NCI-H446 treated with DMSO at 0.1 percent for 48 hours (cell line): Measurements from ENCODE around the gene ATXN1.

Experiments used
- DNase-seq: peaks from one replicate; lab custom pipeline; 2025; lab: John Stamatoyannopoulos, UW

ATXN1 gene

DNA sequence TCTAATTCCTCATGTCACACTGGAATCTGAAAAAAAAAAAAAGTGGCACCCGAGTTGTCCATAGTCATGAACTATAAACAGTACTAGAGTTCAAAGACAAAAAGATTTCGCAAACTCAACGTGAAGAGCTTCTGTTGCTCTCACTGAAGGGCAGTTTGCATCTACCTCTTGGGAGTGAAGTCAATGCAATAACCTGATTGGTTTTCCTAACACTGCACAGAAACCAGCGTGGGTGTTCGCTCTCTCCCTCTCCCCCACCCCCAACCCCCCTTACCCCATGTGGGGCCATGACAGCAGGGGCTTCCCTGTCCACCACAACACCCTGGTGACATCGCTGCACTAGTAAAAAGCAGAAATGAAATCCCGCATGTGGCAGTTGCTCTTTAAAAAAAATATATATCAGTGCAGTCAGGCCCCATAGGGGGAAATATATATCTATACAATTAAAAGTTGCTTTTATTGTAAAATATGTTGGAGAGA lies 456.0 kb downstream of the ATXN1 start:
- no peak for DNase-seq

DNA sequence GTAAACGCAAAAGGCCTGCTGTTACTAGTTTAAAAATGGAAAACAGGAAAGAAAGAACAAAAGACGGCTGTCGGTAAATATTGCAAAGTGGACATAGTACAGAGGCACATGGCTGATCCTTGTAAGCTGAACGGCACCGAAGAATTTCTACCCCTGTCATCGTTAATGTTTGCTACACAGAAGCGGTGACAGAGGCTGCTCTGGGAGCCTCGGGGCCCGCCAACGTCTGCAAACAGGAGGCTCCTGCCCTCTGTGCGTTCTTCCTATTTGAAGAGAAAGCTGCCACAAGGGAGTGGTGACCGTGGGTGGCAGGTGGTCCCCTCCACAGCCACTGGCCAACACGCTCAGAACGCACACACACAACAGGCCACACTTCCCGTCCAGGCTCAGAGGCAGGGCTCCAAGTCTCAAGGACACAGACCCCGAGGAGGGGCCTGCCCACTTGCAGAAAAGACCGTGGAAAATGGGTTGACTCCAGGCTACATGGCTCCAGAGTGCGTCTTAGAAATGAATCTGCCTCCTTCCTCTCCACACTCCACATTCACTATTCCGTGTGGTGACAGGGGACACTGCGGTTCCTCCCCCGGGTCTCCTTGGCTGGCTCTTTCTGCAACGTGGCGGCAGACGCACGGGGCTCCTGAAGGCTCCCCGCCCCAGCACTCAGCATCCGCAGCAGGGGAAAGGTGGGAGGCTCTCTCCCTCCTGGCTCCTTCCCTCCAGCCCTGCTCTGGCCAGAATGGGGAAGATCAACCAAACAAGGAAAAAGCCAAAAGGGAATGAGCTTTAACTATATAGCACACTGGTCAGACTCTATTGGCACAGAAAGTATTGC lies 458.3 kb downstream of the ATXN1 start:
- DNase-seq, result no peak

DNA sequence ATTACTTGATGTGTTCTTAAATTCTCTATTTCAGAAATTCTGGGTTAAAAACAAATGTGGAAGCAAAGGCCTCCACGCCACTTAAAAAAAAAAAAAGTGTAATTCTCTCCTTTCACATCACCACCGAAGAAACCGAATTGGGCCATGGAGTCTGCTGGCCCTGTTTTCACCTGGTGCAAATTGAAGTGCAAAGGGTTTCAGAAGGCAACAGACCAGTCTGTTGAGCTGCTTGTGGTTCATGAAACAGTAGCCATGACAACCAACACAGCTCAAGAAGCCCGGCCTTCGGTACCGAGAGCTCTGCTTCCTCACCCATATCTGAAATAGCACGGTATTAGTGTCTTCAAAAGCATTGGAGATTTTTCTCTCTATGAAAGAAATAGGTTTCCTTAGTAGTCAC lies 459.7 kb downstream of the ATXN1 start:
- no peak for DNase-seq

DNA sequence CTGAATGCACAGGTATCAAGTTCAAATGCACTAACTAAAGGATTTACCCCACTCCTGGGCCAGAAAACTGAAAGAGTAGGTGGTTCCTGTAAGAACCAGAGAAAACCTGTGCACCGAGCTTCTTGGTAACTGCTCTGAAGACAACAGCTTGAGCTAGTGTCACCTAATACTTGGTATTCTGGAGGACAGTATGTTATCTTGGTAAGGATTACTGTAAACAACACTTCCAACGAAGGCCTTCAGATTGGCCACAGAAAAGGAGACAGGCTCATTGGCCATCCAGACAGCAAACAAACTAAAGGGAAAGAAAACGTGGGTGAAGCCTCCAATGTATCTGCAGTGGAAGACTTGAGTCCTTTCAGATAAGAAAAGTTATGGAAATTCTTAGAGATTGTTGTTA lies 461.4 kb downstream of the ATXN1 start:
- DNase-seq, result no peak

DNA sequence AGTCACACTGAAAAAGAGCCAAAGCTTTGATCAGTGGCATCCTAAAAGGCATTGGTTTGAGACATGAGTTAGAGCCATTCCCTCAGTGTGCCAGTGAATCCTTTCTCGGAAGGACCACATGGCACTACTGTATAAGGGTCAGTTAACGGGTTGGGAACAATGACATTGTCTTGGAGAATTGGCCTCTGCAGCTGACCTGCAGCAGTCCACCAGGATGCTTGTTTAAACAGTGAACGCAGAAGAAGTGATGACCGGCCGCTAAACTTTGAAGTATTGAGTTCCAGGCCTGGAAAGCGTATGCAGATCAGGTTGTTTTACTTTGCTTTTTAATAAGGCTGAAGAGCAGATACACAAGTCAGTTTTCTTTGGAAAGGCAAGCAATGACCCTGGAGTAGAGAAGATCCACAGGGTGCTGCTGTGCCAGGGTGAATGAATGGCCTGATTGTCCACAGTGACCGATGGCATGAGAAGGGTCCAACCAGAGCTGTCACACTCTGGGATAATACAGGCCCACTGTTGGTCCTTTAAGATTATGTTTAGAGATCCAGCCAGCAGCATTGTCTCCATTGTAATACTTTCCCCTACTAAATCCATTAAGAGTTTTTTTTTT lies 465.1 kb downstream of the ATXN1 start:
- no peak for DNase-seq

DNA sequence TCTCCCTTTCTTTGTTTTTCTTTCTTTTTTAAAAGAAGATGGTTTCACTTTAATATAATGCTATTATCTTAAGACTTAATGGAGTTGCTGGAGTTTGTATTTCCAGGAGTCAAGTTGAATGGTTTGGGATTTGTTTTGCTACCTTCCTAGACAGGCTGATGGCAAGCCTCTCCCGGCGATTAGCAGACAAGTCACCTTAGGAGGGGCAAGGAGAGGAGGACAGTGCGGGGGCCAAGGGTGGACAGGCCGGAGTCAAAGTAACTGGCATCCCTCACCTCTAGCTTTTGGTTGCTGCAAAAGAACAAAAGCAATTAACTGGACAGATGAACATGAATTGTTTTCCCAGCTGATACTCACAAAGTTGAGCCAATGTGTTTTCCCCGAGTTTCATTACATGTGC lies 465.8 kb downstream of the ATXN1 start:
- DNase-seq, result no peak

DNA sequence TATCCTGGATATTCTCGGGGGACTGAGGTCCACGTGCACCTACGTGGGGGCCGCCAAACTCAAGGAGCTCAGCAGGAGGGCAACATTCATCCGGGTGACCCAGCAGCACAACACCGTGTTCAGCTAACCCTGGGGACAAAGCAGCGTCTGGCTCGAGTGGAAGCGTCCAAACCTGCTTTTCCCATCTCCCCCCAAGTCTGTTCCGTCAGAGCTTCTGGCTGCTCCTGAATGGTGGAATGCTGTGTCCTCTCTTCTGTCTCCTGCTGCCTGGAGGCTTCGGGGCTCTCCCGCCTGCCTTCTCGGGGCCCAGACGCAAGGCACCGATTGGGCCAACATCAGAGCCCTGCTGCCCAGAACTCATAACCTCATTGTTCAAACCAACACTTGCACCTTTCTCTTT lies 466.2 kb downstream of the ATXN1 start:
- no peak for DNase-seq

DNA sequence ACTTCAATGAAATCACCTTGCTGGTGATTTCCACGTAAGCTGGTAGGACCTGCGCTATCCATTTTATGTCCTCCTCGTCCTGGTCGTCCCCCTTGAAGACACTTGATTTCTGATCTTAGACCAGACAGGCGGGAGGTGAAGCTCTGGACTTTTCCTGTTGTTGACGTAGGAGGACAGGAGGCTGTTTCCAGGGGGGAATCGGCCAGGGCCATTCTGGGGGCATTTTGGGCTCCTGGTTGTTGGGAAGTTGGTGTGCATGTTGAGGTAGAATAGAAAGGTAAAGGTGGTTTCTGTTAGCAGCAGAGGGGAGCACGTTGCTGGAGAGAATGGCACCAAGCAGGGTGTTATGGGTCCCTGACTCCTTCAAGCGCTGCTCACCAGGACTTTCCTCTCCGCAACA lies 466.9 kb downstream of the ATXN1 start:
- DNase-seq, result no peak

DNA sequence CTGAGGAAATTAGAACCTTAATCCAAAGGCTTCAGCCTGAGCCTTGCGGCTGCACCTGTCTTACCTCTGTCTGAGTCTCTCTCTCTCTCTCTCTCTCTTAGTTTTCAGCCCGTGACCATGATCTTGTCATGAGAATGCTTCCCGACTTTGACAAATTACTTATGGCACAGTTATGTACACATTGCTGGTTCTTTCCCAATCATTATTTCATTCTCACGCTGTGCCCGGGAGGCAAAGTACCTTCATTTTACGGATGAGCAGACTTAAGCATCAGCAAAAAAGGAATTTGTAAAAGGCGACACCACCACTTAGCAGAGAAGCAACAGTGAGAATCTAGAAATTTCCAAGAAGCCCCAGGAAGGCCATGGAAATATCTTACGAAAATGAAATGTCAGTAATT lies 468.3 kb downstream of the ATXN1 start:
- DNase-seq, result peak; percentile 3

DNA sequence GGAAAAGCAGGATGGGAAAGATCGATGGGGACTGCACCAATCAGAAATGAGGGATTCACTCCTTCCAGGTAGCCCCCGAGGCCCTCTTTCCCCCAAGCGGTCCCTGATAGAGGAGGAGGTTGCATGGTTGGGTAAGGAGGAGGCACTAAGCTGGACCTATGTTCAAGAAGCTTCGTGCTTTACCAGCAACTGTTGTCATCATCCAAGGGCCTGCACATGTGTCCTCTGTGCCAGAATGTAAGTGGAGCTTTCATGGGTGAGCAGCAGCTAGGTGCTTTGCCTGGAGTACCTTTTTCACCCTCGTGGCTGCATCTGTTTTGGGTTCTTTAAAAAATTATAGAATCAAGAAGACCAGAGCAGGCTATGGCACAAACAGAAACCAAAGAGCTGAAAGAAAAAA lies 468.8 kb downstream of the ATXN1 start:
- DNase-seq, result no peak

DNA sequence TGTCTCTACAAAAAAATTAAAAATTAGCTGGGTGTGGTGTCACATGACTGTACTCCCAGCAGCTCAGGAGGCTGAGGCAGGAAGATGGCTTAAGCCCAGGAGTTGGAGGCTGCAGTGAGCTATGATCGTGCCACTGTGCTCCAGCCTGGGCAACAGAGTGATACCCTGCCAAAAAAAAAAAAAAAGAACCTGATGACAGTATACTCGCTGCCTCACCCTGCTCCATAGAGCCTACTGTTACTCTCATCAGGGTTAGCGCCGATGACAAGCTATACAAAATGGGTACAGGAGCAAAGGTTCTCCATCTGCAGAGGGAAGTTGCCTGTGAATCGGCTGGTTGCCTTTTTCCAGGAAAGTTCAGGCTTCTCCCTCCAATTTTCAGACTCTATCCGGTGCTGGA lies 469.5 kb downstream of the ATXN1 start:
- no peak for DNase-seq

DNA sequence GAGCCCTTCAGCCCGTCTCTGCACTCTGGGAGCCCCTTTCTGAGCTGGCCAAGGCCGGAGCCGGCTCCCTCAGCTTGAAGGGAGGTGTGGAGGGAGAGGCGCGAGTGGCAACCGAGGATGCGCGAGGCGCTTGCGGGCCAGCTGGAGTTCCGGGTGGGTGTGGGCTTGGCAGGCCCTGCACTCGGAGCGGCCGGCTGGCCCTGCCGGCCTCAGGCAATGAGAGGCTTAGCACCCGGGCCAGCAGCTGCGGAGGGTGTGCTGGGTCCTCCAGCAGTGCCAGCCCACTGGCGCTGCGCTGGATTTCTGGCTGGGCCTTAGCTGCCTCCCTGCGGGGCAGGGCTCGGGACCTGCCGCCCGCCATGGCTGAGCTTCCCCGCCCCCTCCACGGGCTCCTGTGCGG lies 473.1 kb downstream of the ATXN1 start:
- no peak for DNase-seq

DNA sequence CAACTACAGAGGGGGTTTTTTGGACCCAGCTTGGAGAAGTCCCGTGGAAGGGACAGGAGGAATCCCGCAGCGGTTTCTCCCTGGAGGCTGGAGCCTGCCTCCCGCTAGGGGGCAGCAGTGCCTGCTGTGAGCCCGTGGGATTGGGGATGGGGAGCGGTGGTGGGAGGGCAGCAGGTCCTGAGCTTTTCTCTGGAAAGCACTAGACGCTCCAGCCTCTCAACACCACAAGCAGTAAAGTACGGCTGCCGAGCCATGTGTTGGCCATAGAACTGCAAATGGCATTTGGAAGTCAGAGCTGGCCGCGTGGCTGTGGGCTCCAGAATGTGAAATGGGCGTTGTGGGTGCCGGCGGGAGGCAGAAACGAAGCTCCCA lies 475.1 kb downstream of the ATXN1 start:
- DNase-seq, result no peak

DNA sequence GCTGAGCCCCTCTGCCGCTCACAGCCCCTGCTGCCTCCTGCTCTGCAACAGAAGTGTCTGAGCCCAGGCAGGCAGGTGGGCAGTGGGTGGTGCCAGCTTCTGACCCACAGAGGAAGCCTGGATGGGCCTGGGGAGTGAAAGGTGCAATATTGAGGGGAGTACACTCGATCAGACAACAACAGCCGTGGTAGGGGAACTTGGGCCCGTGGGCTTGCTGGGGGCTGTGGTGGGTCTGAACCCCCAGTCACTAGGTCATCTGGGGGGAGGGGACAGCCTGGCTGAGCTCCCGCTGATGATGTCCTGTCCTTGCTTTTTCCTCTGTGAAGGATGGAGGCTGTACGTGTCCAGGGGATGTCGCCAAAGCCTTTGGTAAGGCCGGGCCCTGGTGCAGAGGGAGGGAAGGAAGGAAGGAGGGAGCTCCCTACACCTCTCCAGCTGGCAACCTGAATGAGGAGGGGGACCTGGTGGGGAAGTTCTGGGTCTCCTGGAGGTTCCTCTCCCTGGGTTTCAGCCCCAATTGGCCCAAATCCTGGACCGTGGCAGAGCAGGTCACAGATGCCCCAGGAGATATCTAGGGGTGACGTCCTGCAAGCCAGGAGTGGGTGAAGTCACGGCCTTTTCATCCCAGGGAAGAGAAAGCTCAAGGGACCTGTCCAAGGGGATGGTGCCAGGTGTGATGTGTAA lies 475.7 kb downstream of the ATXN1 start:
- DNase-seq, result no peak

DNA sequence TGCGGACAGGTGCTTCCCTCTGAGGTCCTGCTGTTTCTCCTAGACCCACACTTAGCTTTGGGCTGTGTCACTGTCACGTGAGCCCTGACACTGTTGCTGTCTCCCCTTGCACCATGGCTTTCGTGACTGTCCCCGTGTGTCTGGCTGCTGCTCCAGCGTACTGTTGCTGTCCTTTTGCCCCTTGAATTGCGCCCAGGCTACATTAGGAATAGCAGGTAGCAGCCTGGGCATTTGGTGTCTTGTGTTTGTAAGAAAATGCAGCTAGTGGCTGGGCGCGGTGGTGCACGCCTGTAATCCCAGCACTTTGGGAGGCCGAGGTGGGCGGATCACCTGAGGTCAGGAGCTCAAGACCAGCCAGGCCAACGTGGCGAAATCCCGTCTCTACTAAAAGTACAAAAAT lies 476.8 kb downstream of the ATXN1 start:
- DNase-seq, result no peak

DNA sequence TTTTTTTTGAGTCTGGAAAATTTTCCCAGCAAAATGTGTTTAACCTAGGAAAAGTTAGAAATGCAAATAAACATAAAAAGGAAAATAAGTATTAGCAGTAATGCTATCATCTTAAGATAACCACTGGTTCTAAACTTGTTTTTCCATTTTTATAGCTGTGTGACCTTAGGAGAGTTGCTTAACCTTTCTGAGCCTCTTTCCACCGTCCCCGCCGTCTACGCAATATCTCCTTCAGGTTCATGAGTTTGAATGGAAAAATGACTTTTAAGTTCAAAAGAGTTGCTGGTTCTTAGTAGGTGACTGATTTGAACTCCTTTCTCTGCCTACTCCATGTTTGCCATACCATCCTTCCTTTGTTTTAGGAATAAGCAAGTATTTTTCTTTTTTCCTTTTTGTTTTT lies 478.9 kb downstream of the ATXN1 start:
- no peak for DNase-seq

DNA sequence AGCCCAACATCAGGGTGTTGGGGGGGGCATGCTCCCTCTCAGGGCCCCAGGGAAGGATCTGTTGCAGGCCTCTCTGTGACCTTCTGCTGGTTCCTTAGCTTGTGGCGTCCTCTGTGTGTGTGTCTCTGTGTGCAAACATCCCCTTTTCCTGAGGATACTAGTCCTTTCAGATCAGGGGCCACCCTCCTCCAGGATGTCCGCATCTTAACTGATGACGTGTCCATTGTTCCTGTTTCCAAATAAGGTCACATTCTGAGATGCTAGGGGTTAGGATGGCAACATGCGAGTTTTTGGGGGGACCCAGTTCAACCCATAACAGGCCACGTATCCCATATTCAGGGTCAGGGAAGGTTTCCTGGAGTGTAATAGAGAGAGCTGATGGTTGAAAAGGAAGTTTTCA lies 482.0 kb downstream of the ATXN1 start:
- no peak for DNase-seq

DNA sequence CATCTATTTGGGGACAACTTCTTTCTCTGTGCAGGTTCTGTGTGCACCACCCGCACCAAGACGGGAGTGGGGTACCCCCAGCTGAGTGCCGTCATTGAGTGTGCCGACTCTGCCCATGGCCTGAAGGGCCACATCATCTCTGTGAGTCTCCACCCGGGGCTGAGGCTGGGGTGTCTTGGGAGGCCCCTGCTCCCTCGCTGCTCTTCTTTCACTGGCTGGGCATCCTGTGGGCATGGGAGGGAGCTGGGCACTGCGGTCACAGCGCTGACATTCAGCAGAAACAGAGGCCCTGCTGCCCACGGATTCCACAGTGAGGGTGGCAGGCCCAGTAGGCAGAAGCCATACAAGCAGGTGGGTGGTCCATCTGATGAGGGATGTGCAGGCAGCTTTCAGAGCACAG lies 482.5 kb downstream of the ATXN1 start:
- no peak for DNase-seq

DNA sequence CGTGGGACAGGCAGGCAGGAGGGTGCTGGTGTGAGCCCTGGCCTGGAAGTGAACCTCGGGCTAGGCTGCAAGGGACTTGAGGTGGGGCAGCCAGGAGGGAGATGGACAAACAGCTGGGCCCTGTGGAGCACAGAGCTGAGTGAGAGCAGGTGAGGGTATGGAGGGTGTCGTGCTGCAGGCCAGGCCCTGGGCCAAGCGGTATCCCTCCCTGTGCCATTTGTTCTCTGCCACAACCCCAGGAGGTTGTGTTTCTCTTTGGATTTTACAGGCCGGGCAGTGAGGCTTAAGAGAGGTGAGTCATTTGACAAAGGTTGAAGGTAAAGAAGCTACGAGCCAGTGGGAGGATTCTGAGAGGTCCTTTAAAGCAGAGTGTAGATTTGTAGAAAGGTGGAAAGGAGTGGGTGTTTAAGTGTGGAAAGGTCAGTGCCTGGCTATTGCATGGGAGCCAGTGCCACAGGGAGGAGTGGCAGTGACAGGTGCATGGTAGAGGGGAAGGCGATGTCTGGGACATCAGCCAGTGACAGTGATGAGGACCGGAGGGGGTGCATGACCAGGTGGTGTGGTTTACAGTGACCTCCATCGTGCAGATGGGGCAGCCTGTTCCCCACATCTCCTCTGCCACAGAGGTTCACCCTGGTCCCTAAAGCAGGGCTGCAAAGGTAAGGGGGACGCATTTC lies 483.1 kb downstream of the ATXN1 start:
- DNase-seq, result no peak

DNA sequence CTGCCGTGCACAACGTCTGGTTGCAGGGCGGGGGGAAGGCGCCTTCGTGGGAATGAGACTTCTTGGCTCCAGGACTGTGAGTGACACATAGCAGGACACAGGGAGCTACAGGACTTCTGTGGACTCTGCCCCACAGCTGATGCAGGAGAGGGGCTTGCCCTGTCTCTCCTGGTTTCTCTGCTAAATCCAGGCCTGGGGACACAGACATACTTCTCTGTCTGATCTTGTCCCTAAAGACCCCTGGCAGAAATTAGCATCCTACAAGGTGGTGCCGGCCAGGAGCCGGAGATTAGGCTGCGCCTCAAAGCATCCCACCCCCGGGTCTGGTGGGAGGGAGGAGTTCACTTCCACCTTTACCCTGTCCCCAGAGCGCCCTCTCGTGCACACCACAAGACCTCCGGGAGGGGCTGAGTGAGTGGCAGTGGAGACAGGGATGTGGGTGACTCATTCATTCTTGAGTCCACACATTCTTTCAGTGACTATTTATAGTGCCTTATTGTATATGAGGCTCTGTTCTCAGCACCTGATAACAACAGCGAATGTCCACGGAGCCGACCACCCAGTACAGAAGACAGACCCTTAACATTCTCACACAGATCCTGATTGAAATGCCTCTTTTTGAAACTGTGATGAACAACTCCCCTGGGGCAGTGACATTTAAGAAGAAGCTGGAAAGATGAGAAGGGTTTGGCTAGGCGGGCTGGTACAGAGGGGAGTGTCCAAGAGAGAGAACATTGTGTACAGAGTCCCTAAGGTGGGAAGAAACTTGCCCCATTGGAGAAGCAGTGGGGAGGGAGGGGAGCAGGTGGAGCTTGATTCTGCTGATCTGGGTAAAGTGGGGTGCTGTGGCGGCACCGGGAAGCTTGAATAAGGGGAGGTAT lies 483.9 kb downstream of the ATXN1 start:
- DNase-seq, result no peak

DNA sequence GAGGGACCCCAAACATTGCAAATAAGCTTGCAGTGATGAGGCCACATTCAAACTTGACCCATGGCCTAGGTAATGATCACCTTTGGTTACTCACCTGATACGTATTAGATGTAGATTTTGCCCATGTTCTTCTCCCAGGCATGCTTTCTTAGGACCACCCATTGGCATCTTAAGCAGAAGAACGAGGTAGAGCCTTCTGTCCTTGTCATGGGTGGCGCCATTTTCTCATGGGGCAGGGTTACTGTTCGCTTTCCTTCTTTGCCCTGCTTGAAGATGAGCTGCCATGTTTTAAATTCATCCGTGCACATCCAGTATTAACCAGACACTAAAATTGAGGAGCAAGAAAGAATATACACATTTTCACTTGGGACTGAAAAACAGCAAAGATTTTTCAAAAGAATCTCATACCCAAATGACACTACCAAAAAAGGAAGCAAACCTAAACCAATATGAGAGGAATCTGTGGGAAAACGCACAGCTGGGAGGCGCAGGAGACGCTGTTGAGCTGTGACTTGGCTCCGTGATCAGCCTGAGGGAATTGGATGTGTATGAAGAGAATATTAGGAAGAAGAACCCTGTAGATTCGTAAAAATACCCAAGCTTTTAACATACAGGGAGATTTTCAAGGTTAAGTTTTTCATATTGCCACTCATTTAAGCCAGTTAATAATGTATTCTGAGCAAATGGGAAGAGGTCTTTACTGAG lies 486.2 kb downstream of the ATXN1 start:
- no peak for DNase-seq
